Measurements from ENCODE around the gene AVPR2. TPM values are rescaled to one million over a fixed set of nuclear protein-coding genes. Genes with fewer than 3 reads are reported as not detected.

The AVPR2 gene
- total RNA-seq, result 3.3 TPM
- long read RNA-seq, transcript AVPR2-206 (4 exons, 1,784 nt), result major isoform, 6 of 8 reads
- long read RNA-seq, partial matches to known transcripts, result 0 of 8 reads
- long read RNA-seq, other reads (novel, unspliced or antisense), result 1 of 8 reads

DNA sequence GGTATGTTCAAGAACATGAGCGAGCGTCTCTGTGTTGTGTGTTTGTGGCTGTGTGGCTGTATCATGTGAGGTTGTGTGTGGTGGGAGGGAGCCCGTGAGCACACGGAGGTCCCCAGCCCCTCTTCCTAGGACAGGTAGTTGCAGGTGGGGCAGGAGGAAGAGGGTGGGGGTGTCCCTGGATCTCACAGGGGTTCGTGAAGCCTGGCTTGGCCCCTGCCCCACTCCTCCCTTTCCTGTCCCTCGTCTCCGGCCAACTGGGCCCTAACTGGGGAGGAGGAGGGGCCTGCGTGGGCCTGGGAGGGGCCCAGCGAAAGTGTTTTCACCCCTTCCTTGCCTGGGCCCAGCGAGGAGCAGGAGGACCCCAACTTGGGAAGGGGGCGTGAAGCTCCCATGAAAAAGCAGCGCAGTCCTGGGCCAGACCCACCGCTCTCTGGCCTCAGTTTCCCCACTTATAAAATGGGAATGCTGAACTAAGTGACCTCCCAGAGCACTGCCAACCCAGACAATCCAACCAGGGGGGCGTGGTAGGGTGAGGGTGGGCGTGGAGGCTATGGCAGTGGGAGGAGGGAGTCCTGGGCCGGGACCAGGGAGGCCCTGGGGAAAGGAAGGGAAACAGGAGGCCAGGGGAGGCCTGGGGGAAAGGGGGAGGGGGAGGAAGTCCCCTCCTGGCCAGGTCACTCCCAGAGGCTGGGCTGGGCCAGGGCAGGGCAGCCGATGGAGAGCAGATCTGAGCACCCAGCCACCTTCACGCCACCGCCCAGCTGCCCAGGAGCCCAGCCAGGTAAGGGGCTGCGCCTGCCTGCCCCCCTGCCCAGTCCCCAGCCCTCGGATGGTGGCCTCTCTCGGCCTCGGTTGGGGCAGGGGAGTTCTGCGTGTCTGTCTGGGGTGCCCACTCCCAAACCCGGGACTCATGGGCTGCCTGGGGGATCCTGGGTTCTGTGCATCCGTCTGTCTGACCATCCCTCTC, at the start of gene AVPR2:
Gene AVPR2 (plus strand): TSS at position 683 of the 967 bp plus-strand sequence. CDS start 473 bp downstream, outside the sequence.
- intact Hi-C loops (cut with DNase I), result no loop called here
- no peak for DNase-seq (ENCODE audit: low spot score)

- DNase-seq (ENCODE audit: low spot score), result no peak
- intact Hi-C loops (cut with DNase I), result no loop called here
Measured at GRCh38 chrX:153854702-153855101, 49.8 kb upstream of the AVPR2 start.

DNA sequence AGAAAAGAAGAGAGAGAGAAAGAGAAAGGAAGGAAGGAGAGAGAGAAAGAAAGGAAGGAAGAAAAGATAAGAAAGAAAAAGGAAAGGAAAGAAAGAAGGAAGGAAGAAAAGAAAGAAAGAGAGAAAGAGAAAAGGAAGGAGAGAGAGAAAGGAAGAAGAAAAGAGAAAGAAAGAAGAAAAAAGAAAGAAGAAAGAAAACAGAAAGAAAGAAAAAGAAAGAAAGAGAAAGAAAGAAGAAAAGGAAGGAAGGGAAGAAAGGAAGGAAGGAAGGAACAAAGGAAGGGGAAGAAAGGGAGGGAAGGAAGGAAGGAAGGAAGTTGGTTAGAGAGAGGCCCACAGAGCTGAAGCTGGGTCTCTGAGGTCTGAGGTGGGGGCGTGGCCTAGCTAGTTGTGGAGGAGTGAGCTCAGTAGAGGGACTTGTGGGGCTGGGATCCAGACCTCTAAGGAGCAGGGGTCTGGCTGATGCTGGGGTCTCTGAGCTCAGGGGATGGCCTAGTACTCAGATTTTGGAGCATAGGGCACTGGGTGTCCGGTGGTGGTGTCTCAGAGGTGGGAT, 47.0 kb upstream of the AVPR2 start:
- intact Hi-C loops (cut with DNase I), result no loop called here
- no peak for DNase-seq (ENCODE audit: low spot score)

DNA sequence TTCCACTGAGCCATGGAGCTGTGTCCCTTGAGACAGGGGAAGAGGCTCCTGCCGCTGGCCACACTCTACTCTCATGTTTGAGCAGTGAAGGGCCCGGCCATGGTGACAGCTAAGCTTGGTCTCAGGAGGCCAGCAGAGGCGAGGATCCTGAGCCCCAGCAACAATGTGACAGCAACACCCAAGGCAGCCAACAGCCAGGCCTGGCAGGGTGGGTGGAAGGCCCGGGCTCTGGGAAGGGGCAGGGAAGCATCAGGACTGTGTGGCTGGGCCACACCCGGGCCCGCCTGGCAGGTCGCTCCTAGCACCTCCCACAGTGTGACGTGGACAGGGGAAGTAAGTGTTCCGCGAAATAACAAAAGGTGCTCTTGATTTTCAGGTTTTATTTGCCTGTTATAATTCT, 43.3 kb upstream of the AVPR2 start:
- intact Hi-C loops (cut with DNase I), result no loop called here

GRCh38 chrX:153861733-153862310, 42.7 kb upstream of the AVPR2 start:
- intact Hi-C loops (cut with DNase I), result no loop called here
- no peak for DNase-seq (ENCODE audit: low spot score)

More for the DNA sequence above, 43.3 kb upstream of the AVPR2 start:
- DNase-seq (ENCODE audit: low spot score), result no peak

DNA sequence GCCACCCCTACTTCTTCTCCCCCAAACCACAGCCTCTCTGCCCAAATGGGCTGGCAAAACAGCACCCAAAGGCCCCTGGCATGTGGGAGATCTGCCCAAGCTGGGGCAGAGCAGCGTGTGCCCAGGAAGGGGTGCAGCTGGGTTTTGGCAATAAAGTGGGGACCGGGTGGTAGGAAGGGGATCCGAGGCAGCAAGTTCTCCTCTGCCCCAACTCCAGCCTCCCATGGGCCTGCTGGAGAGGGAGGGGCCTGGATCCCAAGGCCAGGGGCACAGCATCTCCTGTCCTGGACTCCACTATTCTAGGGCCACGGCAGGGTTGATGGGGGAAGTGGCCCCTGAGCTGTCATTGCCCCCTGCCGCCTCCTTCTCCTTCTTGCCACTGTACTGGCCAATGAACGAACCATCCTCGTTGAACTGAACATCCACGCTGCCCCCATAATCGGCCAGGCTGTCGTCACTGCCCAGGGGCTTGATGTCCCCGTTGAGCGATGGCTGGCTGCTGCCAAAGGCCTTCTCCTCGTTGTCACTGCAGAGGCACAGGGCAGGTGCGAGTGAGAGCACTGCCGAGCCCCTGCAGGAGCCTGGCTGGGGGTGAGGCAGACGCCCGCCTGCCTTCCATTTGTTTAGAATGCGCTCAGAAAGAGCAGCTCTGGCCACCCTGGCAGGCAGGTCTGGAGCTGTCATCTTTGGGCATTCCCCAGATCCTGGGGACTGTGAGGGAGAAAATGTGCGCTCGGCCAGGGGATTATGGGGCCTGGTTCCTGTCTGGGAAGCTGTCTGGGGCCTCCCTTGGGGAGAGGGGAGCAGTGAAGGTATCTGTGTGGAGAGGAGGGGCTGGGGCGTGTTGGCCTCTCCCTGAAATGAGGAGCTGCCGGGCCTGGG, 41.9 kb upstream of the AVPR2 start:
- DNase-seq (ENCODE audit: low spot score), result no peak
- intact Hi-C loops (cut with DNase I), result no loop called here

GRCh38 chrX:153863251-153863991, 41.1 kb upstream of the AVPR2 start:
- intact Hi-C loops (cut with DNase I), result no loop called here
- DNase-seq (ENCODE audit: low spot score), result no peak

GRCh38 chrX:153864101-153864500, 40.4 kb upstream of the AVPR2 start:
- peak; percentile 10 for DNase-seq (ENCODE audit: low spot score)
- intact Hi-C loops (cut with DNase I), result no loop called here

- intact Hi-C loops (cut with DNase I), result no loop called here
- peak; percentile 66 for DNase-seq (ENCODE audit: low spot score)
Measured at GRCh38 chrX:153864561-153865320, 39.7 kb upstream of the AVPR2 start.

GRCh38 chrX:153865321-153865580, 39.2 kb upstream of the AVPR2 start:
- intact Hi-C loops (cut with DNase I), result no loop called here
- DNase-seq (ENCODE audit: low spot score), result peak; percentile 59

GRCh38 chrX:153865685-153866084, 38.8 kb upstream of the AVPR2 start:
- DNase-seq (ENCODE audit: low spot score), result peak; percentile 44
- intact Hi-C loops (cut with DNase I), result no loop called here

GRCh38 chrX:153866302-153867019, 38.0 kb upstream of the AVPR2 start:
- peak; percentile 47 for DNase-seq (ENCODE audit: low spot score)
- intact Hi-C loops (cut with DNase I), result no loop called here

GRCh38 chrX:153867139-153867538, 37.3 kb upstream of the AVPR2 start:
- DNase-seq (ENCODE audit: low spot score), result peak; percentile 51
- intact Hi-C loops (cut with DNase I), result no loop called here

GRCh38 chrX:153867671-153868070, 36.8 kb upstream of the AVPR2 start:
- peak; percentile 63 for DNase-seq (ENCODE audit: low spot score)
- intact Hi-C loops (cut with DNase I), result no loop called here

DNA sequence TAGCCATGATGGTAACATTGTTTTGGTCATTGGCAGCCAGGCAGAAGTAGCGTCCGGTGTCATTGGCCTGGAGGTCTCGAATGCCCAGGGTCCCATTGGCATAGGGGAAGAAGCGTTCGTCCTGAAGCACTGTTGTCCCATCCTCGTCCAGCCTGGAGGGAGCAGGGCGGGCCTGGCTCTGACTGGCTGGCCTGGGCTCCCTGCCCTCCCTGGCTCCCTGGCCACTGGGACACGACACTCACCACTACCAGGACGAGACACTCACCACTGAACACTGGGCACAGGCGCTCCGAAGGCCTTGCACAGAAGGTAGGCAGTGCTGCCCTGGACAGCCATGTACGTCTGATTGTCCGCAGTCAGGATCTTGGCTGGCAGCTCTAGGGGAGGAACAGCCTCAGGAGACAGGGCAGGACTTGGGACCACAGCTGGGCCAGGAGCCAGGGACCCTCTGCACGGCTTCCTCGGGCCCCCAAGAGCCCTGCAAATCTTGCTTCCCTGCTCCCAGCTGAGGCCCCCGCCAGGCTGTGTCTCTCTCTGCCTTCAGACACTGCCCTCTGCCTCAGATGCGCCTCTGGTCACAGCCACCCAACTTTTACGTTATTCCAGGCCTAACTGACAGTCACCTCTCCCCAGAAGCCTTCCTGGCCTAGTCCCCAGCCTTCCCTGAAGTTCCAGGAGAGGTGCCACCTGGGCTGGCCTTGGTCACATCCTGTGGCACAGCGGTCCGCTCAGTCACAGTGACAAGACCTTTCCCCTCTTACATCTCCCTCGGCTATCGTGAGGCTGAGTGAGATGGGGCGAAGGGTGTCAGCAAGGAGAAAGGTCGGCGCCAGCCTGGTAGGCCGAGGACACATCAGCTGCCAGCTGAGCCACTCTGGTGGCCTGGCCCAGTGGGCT, 35.6 kb upstream of the AVPR2 start:
- peak; percentile 65 for DNase-seq (ENCODE audit: low spot score)
- intact Hi-C loops (cut with DNase I), result no loop called here

GRCh38 chrX:153869473-153870287, 34.8 kb upstream of the AVPR2 start:
- DNase-seq (ENCODE audit: low spot score), result peak; percentile 72
- intact Hi-C loops (cut with DNase I), result no loop called here
